CD4-positive, alpha-beta T cell treated with Interleukin-12 subunit alpha and Interleukin-12 subunit beta, for 1 hour (primary cell): ENCODE data around the gene PAM.

Source experiments
- DNase-seq: peaks from one replicate; pipeline ENCODE4 v3.0.0-alpha.2; 2020

The PAM gene

DNA sequence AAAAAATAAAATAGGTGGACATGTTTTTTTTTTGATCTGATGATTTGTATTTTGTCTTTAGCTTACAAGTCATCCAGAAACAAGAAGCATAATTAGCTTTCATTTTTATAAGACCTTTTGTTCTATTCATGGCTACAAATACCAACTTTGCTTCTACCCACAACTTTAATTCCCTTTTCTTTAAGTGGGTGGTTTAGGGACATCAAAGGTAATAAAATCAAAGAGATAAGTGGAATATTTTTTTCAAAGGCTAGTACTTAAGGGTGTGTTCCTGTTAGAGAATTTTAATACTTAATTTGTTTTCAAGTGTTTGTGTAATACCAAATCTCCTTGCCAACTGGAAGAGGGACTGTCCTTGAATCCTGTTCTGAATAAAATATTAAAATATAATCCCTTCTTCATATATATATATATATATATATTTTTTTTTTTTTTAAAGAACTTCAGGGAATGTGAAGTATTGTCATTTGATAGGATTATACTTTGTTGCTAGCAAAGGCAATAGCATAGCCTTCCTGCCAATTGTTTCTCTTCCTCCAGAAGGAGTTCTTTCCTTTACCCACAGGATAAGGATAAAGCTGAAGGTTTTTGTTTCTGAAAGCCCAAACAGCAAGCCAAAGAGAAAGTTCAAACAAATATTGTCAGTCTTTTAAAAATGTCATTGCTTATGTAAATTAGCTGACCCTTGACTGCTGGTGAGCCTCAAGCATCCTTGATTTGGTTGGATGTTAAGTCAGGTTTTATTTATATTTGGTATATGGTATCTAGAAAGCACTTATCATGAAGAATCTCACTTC is 108.9 kb downstream of the PAM start:
- DNase-seq: no peak

DNA sequence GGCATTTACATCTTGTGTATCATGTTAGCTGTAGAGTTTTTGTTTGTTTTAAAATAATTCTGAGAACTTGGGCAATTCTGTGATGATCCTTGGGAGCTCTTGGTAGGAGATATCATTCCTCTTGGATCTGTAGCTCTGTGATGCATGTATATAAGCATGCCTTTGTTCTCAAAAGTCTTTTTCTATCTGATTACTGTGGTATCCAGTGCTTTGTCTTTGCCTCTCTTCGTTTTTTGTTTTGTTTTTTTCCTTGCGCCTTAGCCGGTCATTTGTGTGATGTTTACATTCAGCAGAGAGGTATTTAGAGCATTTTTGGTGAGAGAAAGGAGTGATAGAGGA is 110.0 kb downstream of the PAM start:
- no peak for DNase-seq

DNA sequence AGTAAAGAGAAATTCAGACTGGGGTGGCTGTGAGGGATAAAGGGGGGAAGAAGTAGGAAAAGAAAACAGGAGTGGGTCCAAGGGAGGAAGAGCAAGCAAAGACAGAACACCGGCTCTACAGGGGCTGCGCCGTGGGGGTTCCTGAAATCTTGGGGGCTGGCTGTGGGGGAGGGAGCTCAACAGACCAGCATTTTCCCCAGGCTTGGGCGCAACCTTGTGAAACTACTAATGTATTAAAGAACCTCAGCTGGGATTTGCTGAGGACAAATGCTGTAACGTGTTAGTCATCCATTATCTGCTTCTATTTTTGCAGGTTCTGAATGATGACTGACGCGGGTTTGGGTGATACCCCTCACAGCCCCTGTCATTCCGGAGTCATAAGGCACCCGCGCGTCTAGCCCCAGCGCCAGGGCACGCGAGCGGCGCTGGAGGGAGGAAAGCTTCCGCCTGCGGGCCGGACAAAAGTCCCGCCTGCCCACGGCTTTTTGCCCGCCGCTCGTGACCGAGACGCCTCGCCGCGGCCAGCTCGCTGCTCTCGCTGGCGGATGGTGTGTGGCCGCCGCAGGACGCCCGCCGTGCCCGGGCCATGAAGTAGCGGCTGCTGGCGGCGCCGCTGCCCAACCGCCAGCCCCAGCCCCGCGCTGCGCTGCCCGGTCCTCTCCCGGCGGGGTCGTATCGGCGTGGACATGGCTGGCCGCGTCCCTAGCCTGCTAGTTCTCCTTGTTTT is 110.6 kb downstream of the PAM start:
- DNase-seq: peak; percentile 22

DNA sequence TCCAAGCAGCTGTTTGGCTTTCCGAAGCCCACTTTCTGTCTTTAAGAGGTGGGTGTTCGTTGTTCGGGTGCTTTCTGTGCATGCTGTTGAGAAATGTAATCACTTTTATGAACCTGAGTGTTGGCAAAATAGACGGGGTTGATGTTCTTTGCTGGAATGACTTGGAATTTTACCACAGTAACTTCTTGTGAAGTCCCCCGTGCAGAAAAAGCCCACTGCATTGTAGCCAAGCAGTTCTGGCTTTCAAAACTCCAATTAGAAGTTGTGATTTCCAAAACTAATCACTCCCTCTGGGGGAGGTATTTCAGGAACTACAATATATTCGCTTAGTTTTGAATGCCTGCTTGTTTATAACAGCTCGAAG is 111.1 kb downstream of the PAM start:
- DNase-seq: no peak

DNA sequence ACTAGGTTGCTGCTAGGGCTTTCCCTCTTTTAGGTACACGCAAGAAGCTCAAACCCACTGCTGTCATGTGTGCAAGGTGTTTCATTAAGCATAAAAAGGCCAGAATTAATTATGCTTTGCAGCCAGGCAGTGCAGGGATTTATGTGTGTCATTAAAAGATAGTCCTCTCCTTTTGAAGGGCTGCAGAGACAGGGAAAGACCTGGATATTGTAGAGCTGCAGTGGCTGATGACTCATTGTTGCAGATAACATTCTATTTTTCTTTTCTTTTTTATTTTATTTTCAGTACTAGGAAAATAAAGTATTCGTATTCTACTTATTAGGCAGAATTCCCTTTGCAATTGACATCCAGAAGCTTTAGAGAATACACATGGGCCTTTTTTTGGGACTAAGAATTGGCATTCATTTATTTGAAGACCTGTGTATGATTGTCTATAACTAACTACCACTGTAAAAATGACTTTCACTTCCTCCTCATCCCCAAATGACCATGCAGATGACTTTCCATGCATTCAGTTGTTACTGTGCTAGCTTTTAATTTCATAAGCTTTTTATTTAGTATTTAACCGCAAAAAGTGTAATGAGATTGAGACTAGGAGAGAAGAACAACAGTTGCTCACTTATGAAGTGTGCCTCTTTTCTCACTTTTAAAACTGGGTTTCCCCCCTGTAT is 113.0 kb downstream of the PAM start:
- no peak for DNase-seq

DNA sequence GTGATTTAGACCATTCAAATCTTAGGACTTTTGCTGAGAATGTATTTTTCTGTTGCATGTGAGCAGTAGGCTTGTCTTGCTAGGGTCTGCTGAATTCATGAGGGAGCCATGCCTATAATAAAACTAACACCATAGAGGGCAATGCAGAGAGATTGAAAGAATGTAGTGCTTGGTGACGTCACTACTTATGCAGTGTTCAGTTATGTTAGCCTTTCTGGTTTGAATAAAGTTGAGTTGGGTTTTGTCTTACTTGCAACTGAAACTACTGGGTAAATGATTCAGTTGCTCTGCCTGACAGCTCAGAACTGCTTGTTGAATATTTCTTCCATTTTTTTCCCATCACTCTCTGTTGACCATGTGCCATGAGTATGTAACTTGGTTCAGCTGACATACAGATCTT is 114.1 kb downstream of the PAM start:
- DNase-seq: no peak

DNA sequence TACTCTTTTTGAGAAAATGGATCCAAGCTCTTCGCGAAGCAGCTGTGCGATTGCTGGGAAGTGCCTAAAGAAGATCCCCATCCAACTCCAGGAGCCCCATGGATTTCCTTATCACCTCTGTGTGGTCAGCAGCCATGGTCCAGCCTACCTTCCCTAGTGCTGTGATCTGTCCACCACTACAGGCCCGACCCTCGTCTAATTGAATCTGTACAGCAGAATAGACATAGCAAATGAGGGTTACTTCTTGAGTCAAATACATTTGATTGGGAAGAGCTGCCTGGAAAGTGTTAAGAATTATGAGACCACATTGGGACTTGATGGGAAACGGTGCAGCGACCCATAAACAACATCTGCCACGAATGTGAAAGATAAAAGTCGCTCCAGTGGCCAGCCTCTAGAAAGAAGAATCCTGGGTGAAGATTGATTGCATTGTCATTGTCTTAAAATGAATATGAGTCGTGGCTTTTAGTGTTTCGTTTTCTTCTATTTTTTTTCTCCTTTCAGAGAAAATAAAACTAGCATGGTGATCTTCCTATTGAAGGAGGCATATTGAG is 118.4 kb downstream of the PAM start:
- no peak for DNase-seq

DNA sequence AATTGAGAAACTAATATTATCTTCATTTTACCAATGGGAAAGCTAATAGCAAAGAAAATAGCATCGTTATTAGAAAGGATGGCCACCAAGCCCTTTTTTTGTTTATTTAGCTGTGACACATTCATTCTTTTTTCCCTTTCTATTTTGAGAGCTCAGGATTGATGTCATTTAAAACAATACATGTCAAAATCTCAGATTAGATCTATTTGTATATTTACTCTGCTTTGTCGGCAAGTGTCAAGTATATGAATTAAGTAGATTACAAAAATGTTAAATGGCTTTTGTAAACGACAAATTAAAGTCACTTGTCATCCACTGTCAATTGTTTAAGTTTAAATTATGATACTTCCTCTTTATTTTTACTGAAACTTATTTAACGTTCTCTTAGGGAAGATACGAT is 118.9 kb downstream of the PAM start:
- no peak for DNase-seq

DNA sequence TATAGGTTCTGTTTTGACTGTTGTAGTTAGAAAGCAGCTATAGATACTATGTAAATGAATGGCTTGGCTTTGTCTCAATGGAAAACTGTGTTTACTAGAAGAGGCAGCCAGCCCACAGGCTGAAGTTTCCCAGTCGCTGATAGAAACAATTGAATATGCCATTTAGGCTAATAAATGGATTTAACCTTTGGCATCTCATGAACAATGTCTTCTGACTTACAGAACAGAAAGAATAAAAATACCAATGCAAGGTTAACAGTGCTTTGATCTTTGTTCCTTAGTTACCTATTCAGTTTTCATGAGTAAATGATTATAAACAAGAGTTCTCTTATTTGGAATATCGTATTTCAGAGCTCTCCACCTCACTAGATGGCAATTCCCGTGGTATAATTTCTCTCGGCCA is 120.6 kb downstream of the PAM start:
- DNase-seq: no peak

DNA sequence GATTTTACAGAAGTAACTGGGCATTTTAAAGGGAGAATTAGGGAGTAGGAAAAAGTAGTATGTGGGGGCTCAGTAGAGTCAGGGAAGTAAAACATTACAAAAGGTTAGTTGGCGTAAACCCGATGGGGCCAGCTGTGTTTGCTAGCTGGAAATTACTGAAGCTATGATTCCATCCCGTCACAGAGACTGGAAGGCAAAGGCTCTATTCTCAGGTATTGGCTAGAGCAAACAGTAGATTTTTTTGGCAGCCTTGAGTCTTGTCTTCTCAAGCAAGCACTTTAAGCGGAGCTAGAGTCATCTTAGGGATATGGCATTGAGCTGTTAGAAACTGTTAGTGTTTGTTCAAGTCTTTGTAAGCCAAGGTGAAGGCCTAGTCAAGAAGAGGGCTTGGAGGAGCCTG is 121.5 kb downstream of the PAM start:
- no peak for DNase-seq

DNA sequence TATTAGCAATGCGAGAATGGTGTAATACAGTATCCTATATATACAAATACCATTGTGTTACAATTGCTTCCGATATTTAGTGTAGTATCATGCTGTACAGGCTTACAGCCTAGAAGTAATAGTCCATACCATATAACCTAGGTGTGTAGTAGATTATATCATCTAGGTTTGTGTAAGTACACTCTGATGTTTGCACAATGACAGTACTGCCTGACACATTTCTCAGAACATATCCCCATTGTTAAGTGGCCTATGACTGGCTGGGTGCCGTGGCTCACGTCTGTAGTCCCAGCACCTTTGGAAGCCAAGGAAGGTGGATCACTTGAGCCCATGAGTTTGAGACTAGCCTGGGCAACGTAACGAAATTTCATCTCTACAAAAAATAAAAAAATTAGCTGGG is 124.6 kb downstream of the PAM start:
- no peak for DNase-seq

DNA sequence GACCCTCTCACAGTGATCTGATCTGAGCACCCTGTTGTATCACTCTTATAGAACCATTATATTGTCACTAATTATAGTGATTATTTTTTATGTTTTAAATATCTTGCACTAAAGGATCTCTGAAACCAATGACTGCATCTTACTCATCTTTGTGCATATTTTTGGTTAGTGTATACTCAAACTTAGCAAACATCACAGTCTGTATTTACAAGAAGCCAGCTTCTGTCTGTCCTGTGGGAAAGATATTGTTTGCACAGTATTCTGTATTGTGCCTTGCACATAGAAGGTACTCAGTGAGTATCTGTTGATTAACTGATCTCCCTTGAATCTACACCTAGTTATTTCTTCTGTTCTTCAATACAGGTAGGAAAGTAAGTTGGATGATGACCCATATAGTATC is 131.5 kb downstream of the PAM start:
- DNase-seq: no peak

DNA sequence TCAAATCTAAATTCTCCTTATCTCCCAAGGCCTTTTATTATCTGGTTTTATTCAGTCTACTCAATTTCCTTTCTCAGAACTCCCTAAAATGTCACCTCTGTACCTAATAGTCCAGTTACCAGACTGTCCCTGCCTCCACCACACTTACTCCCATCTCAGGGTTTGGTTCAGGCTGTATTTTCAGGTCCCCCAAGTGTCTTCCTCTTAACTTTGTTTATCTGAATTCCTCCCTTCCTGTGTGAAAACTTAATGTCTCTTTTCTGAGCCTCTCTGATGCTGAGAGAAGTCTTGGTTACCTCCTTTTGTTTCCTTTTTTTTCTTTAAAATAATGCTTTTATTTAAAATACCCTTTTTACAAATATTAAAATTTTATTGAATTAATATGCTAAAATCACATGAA is 133.4 kb downstream of the PAM start:
- peak; percentile 6 for DNase-seq

DNA sequence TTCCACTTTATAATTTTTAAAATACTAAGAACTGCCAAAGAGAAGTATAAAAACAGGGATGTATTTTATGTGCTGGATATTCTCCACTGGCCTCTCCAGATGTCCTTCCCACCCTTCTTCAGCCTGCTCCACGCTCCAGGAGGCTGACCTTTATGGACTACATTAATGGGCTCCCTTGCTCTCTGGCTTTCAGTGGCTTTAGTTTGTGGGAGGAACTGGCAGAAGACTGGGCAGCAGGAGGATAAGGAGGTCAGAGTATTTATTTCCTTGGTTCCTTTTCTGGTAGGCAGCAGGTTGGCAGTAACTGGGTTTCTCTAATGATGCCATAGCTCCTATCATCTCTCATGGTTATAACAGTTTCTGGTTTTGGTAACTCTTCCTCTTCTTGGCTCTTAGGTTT is 133.9 kb downstream of the PAM start:
- no peak for DNase-seq

DNA sequence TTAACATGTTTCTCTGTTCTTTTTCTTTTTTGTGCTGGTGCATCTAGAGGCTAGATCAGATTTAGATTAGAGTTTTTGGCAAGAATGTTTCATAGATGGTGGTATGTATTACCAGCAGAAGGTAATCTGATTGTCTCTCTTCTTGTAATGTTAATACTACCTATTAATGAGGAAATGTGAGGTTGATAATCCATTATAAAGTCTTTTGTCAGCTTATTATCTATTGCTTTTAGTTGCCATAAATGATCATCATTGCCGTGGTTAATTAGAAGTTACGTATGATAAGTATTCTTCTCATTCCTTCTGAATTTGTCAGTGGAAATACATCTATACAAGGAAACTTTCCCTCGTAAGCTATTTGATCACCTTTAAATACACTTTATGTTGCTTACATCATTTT is 135.0 kb downstream of the PAM start:
- DNase-seq: no peak

DNA sequence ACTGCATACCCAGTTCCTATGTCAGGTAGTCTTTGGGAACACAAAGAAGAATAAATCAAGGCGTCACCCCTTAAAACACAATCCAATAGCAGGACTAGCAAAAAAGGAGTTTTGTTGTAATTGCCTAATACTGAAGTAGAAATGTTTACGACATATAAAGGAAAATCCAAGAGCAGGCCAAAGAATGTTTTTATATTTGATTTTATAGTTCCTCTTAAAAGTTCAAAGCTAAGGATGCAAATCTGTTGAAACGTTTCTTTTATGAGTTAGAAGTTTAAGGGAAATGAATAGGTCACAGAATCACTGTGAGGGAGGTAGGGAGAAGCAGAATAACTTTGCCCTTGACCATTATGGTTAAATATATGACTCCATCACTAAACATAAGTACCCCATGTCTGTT is 136.1 kb downstream of the PAM start:
- no peak for DNase-seq

DNA sequence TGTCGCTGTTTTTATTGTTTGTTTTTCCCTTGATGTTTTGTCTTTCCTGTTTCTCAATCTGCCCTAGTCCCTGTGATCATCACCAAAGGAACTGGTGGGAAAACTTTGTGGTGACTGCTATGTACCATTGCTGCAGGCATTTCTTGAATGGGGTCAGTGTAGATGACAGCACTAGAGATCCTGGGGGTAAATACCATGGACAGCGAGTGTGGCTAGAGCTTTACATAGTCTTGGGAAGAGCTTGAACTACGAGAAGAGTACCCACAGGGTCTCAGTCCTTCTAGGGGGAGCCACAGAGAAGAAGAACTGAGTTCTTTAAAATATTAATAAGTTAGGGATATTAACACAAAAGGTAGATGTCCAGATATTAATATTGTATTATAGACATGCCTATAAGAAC is 138.8 kb downstream of the PAM start:
- DNase-seq: no peak

DNA sequence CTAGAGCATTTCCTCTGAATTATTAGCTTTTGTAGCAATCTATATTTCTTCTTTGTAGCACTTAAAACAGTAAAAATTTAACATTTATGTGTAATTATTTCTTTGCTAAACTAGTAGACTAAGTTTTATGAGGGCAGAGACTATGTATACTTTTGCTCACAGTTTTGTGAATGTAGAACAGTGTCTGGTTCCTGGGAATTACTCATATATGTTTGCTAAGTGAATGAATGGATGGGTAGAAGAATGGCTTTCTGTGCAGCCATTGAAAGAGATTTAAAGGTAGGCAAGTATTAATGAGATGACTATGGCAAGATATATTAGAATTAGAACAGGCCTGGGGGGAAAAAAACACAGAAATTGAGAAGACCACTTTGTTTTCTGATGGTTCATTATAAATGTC is 140.1 kb downstream of the PAM start:
- DNase-seq: no peak

DNA sequence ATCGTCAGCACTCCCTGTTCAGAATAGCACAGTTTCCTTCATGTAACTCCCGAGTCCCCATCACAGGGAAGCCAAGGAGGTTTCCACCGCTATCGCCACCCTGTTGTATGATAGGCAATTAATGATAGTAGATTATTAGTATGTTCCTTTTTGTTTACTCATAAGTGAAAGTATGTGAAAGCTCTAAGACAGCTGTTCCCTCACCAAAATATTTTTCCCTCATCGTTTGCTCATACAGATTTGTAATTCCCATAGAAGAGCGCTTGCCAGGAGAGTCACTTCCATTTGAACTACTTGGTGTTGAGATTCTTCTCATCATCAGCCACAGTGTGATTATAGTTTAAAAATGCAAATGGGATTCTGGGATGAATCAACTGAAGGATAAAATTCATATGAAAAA is 140.9 kb downstream of the PAM start:
- DNase-seq: no peak

DNA sequence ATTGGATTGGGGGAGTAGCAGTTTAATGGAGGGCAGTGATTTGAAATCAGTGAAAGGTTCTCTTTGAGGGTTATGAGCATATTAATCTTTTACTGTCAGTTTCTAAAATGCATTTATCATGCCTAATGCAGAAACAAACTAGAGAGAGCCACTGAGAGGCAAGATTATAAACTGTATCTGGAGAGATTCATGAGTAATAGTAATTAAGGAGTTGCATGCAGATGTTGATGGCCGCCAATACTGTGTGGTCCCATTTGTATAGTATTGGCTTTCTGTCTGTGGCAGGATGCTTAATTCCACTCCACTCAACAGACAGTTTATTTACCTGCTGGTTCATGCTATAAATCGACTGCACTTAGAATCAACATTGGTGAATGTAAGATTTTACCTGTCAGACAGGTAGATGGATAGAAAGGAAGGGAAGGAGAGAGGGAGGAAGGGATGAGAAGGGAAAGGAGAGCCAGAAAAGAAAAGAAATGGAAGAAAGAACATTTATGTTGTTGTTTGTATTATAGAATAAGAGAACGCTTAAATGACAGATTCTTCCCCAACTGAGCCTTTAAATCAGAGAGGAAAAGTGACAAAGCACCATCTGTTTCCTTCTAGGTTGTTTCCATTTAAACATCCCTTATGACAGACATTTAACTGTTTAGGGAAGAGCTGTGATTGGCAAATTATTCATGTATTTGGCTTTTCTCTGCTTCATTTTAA is 146.5 kb downstream of the PAM start:
- no peak for DNase-seq

DNA sequence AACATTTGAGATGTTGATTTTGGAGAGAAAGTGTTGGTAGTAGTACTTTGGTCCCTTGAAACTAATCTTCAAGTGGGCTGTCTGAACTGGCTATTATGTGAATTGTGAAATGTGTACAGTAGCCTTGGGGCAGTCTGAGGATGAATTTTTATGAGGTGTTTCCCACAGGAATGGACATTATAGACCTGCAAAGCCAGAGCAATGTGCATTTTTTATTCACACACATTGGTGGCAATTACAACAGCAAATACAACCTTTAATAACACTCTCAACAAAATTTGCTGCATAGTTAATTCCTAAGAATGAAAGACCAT is 147.0 kb downstream of the PAM start:
- DNase-seq: no peak

DNA sequence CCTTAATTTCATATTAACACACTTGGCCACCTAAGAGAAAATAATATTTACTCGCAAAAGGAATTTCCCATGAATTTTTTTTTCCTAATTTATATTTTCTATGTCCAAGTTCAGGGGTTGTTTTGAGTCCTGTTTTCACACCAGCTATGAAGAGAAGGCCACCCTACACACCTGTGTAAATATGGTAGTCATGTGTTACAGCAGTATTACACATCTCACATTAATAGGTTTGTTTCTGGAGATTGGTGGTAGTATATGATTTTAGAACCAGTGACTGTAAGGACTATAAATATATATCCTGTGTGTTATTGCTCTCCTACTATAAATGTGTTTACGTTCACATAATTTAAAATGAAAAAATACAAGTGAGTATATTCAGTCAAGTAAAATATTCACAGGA is 147.5 kb downstream of the PAM start:
- no peak for DNase-seq

DNA sequence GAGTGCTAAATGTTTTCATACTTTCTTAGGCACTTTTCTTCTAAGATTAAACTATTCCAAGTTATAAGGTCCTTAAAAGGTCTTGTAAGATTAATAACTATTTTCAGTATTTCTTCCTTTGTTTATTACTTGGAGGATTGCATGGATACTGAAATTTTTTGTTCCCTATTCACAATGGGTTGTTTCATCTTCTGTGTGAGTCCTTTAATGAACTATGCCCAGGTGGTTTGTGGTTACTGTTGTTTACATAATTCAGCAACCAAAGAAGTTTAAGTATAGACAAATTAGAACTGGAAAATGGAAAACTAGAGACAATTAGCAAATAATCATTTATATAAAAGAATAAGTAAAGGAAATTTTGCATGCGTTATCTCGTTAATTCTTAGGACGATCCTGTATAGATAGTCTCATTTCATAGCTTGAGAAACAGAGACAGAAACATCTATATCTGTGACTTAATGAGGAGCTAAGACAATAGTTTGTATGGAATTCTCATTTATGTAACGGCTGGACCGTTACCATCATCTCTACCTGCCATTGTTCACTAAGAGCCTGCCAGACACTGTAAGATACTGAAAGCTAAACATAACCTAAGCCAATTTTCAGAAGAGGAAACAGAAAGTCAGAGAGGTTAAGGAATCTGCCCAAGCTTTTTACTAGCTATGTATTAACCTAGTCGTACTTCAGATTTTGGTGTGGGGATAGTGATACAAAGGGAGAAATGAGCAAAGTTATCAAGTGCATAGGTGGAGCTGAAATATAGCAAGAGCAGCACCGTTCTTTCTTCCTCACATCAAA is 148.2 kb downstream of the PAM start:
- DNase-seq: no peak
